Measurements from ENCODE around the gene DOK3. TPM values are rescaled to one million over a fixed set of nuclear protein-coding genes. Genes with fewer than 3 reads are reported as not detected.
A peak's percentile ranks its signal among the peaks of the same experiment; 100 is the strongest.

Gene DOK3
- total and polyA plus RNA-seq, 10 of the 15 experiments (the other 5 are each of a cell fraction or from before 2014, with no cell fraction given) = 6.6 to 107 (median 52.1) TPM

GRCh38 chr5:177455036-177455660, 54.5 kb downstream of the DOK3 start (continued):
- TF ChIP-seq RELA (IDR thresholded peaks at IDR 0.05; ENCODE audit: borderline replicate concordance, partially characterized antibody) (peak; percentile 43), RUNX3 (IDR thresholded peaks at IDR 0.05; ENCODE audit: low read length) (no peak), ESRRA (IDR thresholded peaks at IDR 0.05; ENCODE audit: low read length) (no peak), NKRF (conservative IDR thresholded peaks at IDR 0.05) (peak; percentile 45; the same call in 1 of the 2 replicates), LARP7 (IDR thresholded peaks at IDR 0.05) (peak; percentile 79), USF1 (IDR thresholded peaks at IDR 0.05; ENCODE audit: borderline replicate concordance, extremely low read length, insufficient read depth, low read depth, low read length) (no peak), TARDBP (IDR thresholded peaks at IDR 0.05; ENCODE audit: borderline replicate concordance) (no peak), YY1 (IDR thresholded peaks at IDR 0.05; ENCODE audit: low read depth, low read length) (0 out of 2 replicates have a peak, but pooled peaks have one; percentile 43), TBL1XR1 (IDR thresholded peaks at IDR 0.05; ENCODE audit: low read depth, low read length) (no peak), ZNF384 (IDR thresholded peaks at IDR 0.05; ENCODE audit: borderline replicate concordance, low read depth, low read length) (no peak), E4F1 (IDR thresholded peaks at IDR 0.05; ENCODE audit: borderline replicate concordance, partially characterized antibody) (no peak), TCF3 (IDR thresholded peaks at IDR 0.05; ENCODE audit: borderline replicate concordance, insufficient read depth, low read depth, low read length) (peak; percentile 88), SREBF1 (IDR thresholded peaks at IDR 0.05; ENCODE audit: low read length) (no peak), RELB (IDR thresholded peaks at IDR 0.05; ENCODE audit: low read depth) (no peak), RB1 (IDR thresholded peaks at IDR 0.05; ENCODE audit: borderline replicate concordance) (peak; percentile 33; the same call in 1 of the 2 replicates), POLR2AphosphoS2 (IDR thresholded peaks at IDR 0.05; ENCODE audit: low read depth, low read length) (no peak), MYC (IDR thresholded peaks at IDR 0.05; ENCODE audit: insufficient read depth, insufficient read length, insufficient replicate concordance, low read length, severe bottlenecking) (peak; percentile 61), HSF1 (IDR thresholded peaks at IDR 0.05; ENCODE audit: low read depth, low read length) (no peak), NRF1 (conservative IDR thresholded peaks at IDR 0.05; ENCODE audit: low read depth, low read length) (peak; percentile 34), EGR1 (IDR thresholded peaks at IDR 0.05; ENCODE audit: borderline replicate concordance in 1 of 2, low read depth in 2 of 2, low read length in 2 of 2) (peak in 1 of 2 experiments; percentile 93; a peak in 2 of 3 replicates), NR2C1 (IDR thresholded peaks at IDR 0.05) (peak; percentile 46; the same call in 1 of the 2 replicates), BCL11A (IDR thresholded peaks at IDR 0.05; ENCODE audit: low read depth, low read length) (no peak)

Data from GM12878 (cell line).